ENCODE measurements around the gene NPAS3. TPM values are rescaled to one million over a fixed set of nuclear protein-coding genes. Genes with fewer than 3 reads are reported as not detected.

NPAS3 gene
- total RNA-seq, 1 experiment from 2014 or later = not detected

DNA sequence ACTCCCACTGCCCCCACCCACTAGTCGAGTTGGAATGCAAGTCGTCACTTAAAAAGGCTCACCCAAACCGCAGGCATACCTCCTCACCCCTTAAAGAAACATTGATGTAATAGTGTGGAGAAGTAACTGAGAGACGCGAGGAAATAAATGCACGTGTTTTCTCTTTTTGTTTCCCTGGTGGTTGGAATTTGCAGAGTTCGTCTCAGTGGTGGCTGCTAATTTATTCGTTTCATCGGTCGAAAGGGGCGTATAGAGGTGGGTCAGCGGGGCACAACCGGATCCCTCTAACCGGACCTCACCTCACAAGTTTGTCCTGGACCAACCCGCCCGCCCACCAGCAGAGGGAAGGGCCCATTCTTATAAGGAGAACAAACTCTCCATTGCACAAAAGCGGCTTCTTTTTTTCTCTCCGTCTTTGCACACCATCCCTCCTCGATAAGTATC, 5.0 kb upstream of the NPAS3 start:
- Histone ChIP-seq H2AFZ (ENCODE audit: low read depth, low read length, poor library complexity, severe bottlenecking) (no peak overlapping the region), H3K4me3 (replicated peaks in 1 of 2; ENCODE audit: low read depth in 1 of 2, low read length in 2 of 2) (no peak overlapping the region), H3K9me2 (ENCODE audit: insufficient read depth) (no peaks in the 10 kb centered on the region), H3K9me3 (ENCODE audit: control insufficient read depth in 1 of 2, insufficient read depth in 1 of 2, low read depth in 1 of 2, low read length in 2 of 2) (0 out of 4 replicates have a peak, but pooled peaks cover 3 to 5% of the 10 kb centered on the region in 2 experiments), H3K27me3 (ENCODE audit: insufficient read depth, low read length) (no peaks in the 10 kb centered on the region), H3K27ac (ENCODE audit: low read depth, low read length) (no peak overlapping the region), H4K20me1 (ENCODE audit: insufficient read depth) (no peaks in the 10 kb centered on the region), H3K36me3 (ENCODE audit: control insufficient read depth in 1 of 2, insufficient read depth in 2 of 2, low read length in 2 of 2) (no peaks in the 10 kb centered on the region), H3K4me1 (ENCODE audit: control insufficient read depth in 1 of 2, insufficient read depth in 2 of 2, low read length in 2 of 2) (no peaks in the 10 kb centered on the region), H3K9ac (ENCODE audit: low read length) (no peak overlapping the region), H3K79me2 (ENCODE audit: insufficient read depth, low read length) (no peaks in the 10 kb centered on the region), H3K4me2 (ENCODE audit: low read length) (no peak overlapping the region)
- POLR2A ChIA-PET = no interaction called here
- intact Hi-C loops (cut with micrococcal nuclease) = no loop called here
- CTCF ChIA-PET = no interaction called here
- no TSS peak for BruUV-seq (replicated peaks)
- ATAC-seq = no peak
- RAD21 ChIA-PET (ENCODE audit: low non-redundant PET in 1 of 2, low total read pairs in 2 of 2, uncharacterized antibody in 2 of 2, unreplicated experiment in 2 of 2) = no interaction called here
- TF ChIP-seq, protein P1, sequence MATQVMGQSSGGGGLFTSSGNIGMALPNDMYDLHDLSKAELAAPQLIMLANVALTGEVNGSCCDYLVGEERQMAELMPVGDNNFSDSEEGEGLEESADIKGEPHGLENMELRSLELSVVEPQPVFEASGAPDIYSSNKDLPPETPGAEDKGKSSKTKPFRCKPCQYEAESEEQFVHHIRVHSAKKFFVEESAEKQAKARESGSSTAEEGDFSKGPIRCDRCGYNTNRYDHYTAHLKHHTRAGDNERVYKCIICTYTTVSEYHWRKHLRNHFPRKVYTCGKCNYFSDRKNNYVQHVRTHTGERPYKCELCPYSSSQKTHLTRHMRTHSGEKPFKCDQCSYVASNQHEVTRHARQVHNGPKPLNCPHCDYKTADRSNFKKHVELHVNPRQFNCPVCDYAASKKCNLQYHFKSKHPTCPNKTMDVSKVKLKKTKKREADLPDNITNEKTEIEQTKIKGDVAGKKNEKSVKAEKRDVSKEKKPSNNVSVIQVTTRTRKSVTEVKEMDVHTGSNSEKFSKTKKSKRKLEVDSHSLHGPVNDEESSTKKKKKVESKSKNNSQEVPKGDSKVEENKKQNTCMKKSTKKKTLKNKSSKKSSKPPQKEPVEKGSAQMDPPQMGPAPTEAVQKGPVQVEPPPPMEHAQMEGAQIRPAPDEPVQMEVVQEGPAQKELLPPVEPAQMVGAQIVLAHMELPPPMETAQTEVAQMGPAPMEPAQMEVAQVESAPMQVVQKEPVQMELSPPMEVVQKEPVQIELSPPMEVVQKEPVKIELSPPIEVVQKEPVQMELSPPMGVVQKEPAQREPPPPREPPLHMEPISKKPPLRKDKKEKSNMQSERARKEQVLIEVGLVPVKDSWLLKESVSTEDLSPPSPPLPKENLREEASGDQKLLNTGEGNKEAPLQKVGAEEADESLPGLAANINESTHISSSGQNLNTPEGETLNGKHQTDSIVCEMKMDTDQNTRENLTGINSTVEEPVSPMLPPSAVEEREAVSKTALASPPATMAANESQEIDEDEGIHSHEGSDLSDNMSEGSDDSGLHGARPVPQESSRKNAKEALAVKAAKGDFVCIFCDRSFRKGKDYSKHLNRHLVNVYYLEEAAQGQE (IDR thresholded peaks at IDR 0.05; ENCODE audit: low read depth) = no peak
- TF ChIP-seq SP1 (IDR thresholded peaks at IDR 0.05; ENCODE audit: low read depth) (no peak), SIN3A (IDR thresholded peaks at IDR 0.05; ENCODE audit: low read depth) (no peak), MAX (IDR thresholded peaks at IDR 0.05) (no peak), ELF1 (IDR thresholded peaks at IDR 0.05; ENCODE audit: borderline replicate concordance, low read depth) (no peak), EGR1 (IDR thresholded peaks at IDR 0.05; ENCODE audit: low read depth) (no peak), ZBTB33 (IDR thresholded peaks at IDR 0.05; ENCODE audit: extremely low read depth, insufficient replicate concordance, low read length) (no peak), ZNF274 (IDR thresholded peaks at IDR 0.05; ENCODE audit: low read depth, low read length) (no peak), SRF (IDR thresholded peaks at IDR 0.05; ENCODE audit: low read depth) (no peak), RAD21 (IDR thresholded peaks at IDR 0.05; ENCODE audit: low read depth) (no peak), JUND (IDR thresholded peaks at IDR 0.05) (no peak), CBX3 (IDR thresholded peaks at IDR 0.05; ENCODE audit: low read depth) (no peak), EZH2 (IDR thresholded peaks at IDR 0.05) (no peak), TCF7L2 (IDR thresholded peaks at IDR 0.05; ENCODE audit: borderline replicate concordance, extremely low read depth, insufficient read depth, insufficient read length) (no peak), EZH2phosphoT487 (IDR thresholded peaks at IDR 0.05; ENCODE audit: borderline replicate concordance) (no peak), POLR2AphosphoS5 (IDR thresholded peaks at IDR 0.05; ENCODE audit: low read depth, low read length) (no peak), CEBPB (IDR thresholded peaks at IDR 0.05; ENCODE audit: low read depth) (no peak)
- TF ChIP-seq, protein P2, sequence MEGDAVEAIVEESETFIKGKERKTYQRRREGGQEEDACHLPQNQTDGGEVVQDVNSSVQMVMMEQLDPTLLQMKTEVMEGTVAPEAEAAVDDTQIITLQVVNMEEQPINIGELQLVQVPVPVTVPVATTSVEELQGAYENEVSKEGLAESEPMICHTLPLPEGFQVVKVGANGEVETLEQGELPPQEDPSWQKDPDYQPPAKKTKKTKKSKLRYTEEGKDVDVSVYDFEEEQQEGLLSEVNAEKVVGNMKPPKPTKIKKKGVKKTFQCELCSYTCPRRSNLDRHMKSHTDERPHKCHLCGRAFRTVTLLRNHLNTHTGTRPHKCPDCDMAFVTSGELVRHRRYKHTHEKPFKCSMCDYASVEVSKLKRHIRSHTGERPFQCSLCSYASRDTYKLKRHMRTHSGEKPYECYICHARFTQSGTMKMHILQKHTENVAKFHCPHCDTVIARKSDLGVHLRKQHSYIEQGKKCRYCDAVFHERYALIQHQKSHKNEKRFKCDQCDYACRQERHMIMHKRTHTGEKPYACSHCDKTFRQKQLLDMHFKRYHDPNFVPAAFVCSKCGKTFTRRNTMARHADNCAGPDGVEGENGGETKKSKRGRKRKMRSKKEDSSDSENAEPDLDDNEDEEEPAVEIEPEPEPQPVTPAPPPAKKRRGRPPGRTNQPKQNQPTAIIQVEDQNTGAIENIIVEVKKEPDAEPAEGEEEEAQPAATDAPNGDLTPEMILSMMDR (IDR thresholded peaks at IDR 0.05 in 2 of 3, conservative IDR thresholded peaks at IDR 0.05 in 1 of 3; ENCODE audit: borderline replicate concordance in 1 of 3, insufficient read depth in 1 of 3, low read depth in 2 of 3, low read length in 2 of 3) = no peak
- DNase-seq (ENCODE audit: low read depth, low spot score) = no peak
